ENCODE results near the gene CCDC158. TPM values are rescaled to one million over a fixed set of nuclear protein-coding genes. Genes with fewer than 3 reads are reported as not detected.

The CCDC158 gene
- total and polyA plus RNA-seq, 12 donors: 0.01 to 1.0 (median 0.29) TPM

- intact Hi-C loops (cut with DNase I): loop anchor here in 1 of 10 donors (5.0 kb wide), 1 partner anchor 136 kb away; no protein-coding TSS in a partner anchor
- WGBS, 2 donors: 77 to 82% methylated on average over 2 of the region's 2 CpGs
Measured at GRCh38 chr4:76313547-76313946, 107.4 kb downstream of the CCDC158 start.

GRCh38 chr4:76312457-76312856 lies 108.5 kb downstream of the CCDC158 start:
- Histone ChIP-seq H3K4me3 (no peak overlapping the region), H3K4me1 (peaks cover 0 to 37% (median 13%) of the 10 kb centered on the region in 9 donors), H3K27ac (no peak overlapping the region), H3K36me3 (peaks cover 0 to 20% (median 5%) of the 10 kb centered on the region in 9 donors), H3K9me3 (peaks cover 0 to 20% (median 7%) of the 10 kb centered on the region in 11 donors), H3K27me3 (no peaks in the 10 kb centered on the region)
- intact Hi-C loops (cut with DNase I): loop anchor here in 1 of 10 donors (5.0 kb wide), 1 partner anchor 135 kb away; no protein-coding TSS in a partner anchor
- WGBS, 2 donors: 43 to 67% methylated on average over 1 of the region's 1 CpG
- DNase-seq (no peak), ATAC-seq (no peak)
- TF ChIP-seq CTCF (IDR thresholded peaks at IDR 0.05): no peak

More at GRCh38 chr4:76313547-76313946, 107.4 kb downstream of the CCDC158 start:
- DNase-seq: no peak
- Histone ChIP-seq H3K36me3 (peaks cover 0 to 20% (median 5%) of the 10 kb centered on the region in 9 donors), H3K9me3 (peaks cover 0 to 21% (median 7%) of the 10 kb centered on the region in 11 donors), H3K4me1 (peaks cover 0 to 37% (median 10%) of the 10 kb centered on the region in 9 donors), H3K4me3 (no peak overlapping the region), H3K27me3 (no peaks in the 10 kb centered on the region), H3K27ac (no peak overlapping the region)
- no peak for TF ChIP-seq CTCF (IDR thresholded peaks at IDR 0.05)
- no peak for ATAC-seq

DNA sequence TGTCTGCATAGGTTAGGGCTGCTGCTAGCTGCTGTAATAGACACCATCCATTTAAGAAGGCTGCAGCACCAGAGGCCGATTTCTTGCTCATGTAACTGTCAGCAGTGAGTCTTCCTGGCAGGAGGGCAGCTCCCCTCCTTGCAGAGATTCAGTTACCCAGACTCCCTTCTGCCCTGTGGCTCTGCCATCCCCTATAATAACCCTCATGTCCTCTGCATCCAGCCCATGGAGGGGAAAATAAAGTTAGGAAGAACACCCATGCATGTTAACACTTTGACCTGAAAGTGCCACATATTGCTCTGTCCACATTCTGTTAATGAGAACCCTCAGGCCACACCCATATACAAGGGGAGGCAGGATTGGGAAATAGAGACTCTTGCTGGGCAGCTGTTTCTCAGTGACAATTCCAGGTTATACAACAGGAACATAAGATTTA lies 109.0 kb downstream of the CCDC158 start:
- ATAC-seq (no peak), DNase-seq (no peak)
- no peak for TF ChIP-seq CTCF (IDR thresholded peaks at IDR 0.05)
- Histone ChIP-seq H3K4me1 (peaks cover 0 to 37% (median 17%) of the 10 kb centered on the region in 9 donors), H3K36me3 (peaks cover 0 to 20% (median 5%) of the 10 kb centered on the region in 9 donors), H3K9me3 (peaks cover 0 to 15% (median 7%) of the 10 kb centered on the region in 11 donors), H3K27me3 (no peaks in the 10 kb centered on the region), H3K27ac (no peak overlapping the region), H3K4me3 (no peak overlapping the region)
- WGBS, 2 donors: 29 to 43% methylated on average over 1 of the region's 1 CpG
- intact Hi-C loops (cut with DNase I): loop anchor here in 1 of 10 donors (5.0 kb wide), 1 partner anchor 135 kb away; no protein-coding TSS in a partner anchor

DNA sequence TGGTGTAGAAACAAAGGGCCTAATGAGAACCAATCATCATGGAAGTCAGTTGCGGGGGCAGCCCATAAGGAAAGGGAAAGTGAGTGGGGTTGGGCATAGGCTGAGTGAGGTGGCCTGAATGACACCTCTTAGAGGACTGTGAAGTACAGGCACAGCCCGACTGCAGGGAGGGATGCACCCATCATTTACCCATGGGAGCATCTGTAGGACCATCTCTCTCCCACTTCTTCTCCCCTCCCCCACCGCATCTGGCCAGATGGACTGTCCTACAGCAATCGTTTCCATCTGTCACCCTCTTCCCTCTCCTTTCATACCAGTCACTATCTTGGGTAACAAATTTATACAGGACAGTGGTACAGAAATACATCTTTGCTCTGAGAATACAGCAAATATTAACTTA lies 110.3 kb downstream of the CCDC158 start:
- Histone ChIP-seq H3K27me3 (no peaks in the 10 kb centered on the region), H3K27ac (no peak overlapping the region), H3K36me3 (peaks cover 0 to 20% (median 5%) of the 10 kb centered on the region in 9 donors), H3K4me1 (peaks cover 0 to 38% (median 19%) of the 10 kb centered on the region in 9 donors), H3K9me3 (peaks cover 0 to 2% (median 0%) of the 10 kb centered on the region in 11 donors), H3K4me3 (no peak overlapping the region)
- WGBS, 2 donors: 66 to 76% methylated on average over 4 of the region's 4 CpGs
- ATAC-seq (no peak), DNase-seq (no peak)
- no peak for TF ChIP-seq CTCF (IDR thresholded peaks at IDR 0.05)
- intact Hi-C loops (cut with DNase I): loop anchor here in 1 of 10 donors (5.0 kb wide), 1 partner anchor 133 kb away; no protein-coding TSS in a partner anchor
